SK-N-SH (cell line): ENCODE data around the gene KLK14. TPM values are rescaled to one million over a fixed set of nuclear protein-coding genes. Genes with fewer than 3 reads are reported as not detected.

Experiments
- CTCF ChIA-PET: fragments of 300-600, 350-600 bp; formaldehyde crosslinking; extraction: SDS; loops from one replicate; lab custom pipeline; 2021; lab: Yijun Ruan, JAX
- POLR2A ChIA-PET: fragments of 350-600 bp; sonication (Branson Sonifier 250); formaldehyde crosslinking; extraction: SDS; loops from one replicate; lab custom pipeline; 2020; ENCODE audit warnings: antibody characterized with exemption, inconsistent platforms; lab: Yijun Ruan, JAX
- DNase-seq: peaks from one replicate; pipeline ENCODE4 v3.0.0; 2012
- H2AFZ ChIP-seq: fragments of 200-600 bp; sonication (generic); 2 replicates; pipeline ENCODE4 v1.8.1; 2016; ENCODE audit warnings: antibody characterized with exemption, mild to moderate bottlenecking, low read depth
- H3F3A ChIP-seq: fragments of 200-600 bp; sonication (generic); replicated peaks from 2 replicates; pipeline ENCODE3; 2016; ENCODE audit warnings: antibody characterized with exemption, mild to moderate bottlenecking; ENCODE audit not compliant: insufficient read depth
- H3K27ac ChIP-seq, 2 experiments: fragments of 200-500 bp in 1 of 2; fragments of 200-600 bp in 1 of 2; sonication (Bioruptor generic) in 1 of 2; sonication (generic), shearing (Covaris generic) in 1 of 2; 2 replicates each; pipeline versions ENCODE4 v1.5.1 to v1.6.1; 2014 to 2016; ENCODE audit warnings: low read depth in 2 of 2, inconsistent platforms in 1 of 2, low read length in 1 of 2, mild to moderate bottlenecking in 1 of 2, mixed read lengths in 1 of 2
- H3K27me3 ChIP-seq: fragments of 200-600 bp; sonication (generic), shearing (Covaris generic); 2 replicates; pipeline ENCODE4 v1.6.1; 2016; ENCODE audit warnings: mixed run types; ENCODE audit not compliant: insufficient read depth
- H3K36me3 ChIP-seq, 2 experiments: fragments of 200-500 bp in 1 of 2; fragments of 200-600 bp in 1 of 2; sonication (Bioruptor generic) in 1 of 2; sonication (generic) in 1 of 2; replicated peaks in 1 of 2; 2 replicates each; pipeline versions ENCODE3 to v1.5.1; 2014 to 2016; ENCODE audit warnings: low read length in 1 of 2, mild to moderate bottlenecking in 1 of 2; ENCODE audit not compliant: insufficient read depth in 2 of 2, control insufficient read depth in 1 of 2
- H3K4me1 ChIP-seq, 2 experiments: fragments of 200-500 bp in 1 of 2; fragments of 200-600 bp in 1 of 2; sonication (Bioruptor generic) in 1 of 2; sonication (generic), shearing (Covaris generic) in 1 of 2; 2 replicates each; pipeline versions ENCODE4 v1.5.1 to v1.6.1; 2014 to 2016; ENCODE audit warnings: low read depth in 1 of 2, low read length in 1 of 2, mixed run types in 1 of 2; ENCODE audit not compliant: insufficient read depth in 2 of 2, control insufficient read depth in 1 of 2
- H3K4me2 ChIP-seq: fragments of 200-600 bp; sonication (generic), shearing (Covaris generic); 2 replicates; pipeline ENCODE4 v1.6.1; 2017; ENCODE audit warnings: mixed run types
- H3K4me3 ChIP-seq, 2 experiments: fragments of 200-500 bp in 1 of 2; fragments of 200-600 bp in 1 of 2; sonication (Bioruptor generic) in 1 of 2; sonication (generic), shearing (Covaris generic) in 1 of 2; 2 replicates each; pipeline versions ENCODE4 v1.5.1 to v1.8.1; 2014 to 2016; ENCODE audit warnings: low read depth in 2 of 2, inconsistent platforms in 1 of 2, low read length in 1 of 2, mild to moderate bottlenecking in 1 of 2, mixed read lengths in 1 of 2, moderate library complexity in 1 of 2
- H3K79me2 ChIP-seq: fragments of 200-600 bp; sonication (generic); 2 replicates; pipeline ENCODE4 v1.8.1; 2017; ENCODE audit warnings: mild to moderate bottlenecking; ENCODE audit not compliant: insufficient read depth
- H3K9ac ChIP-seq: fragments of 200-600 bp; sonication (generic); 2 replicates; pipeline ENCODE4 v1.6.1; 2017; ENCODE audit warnings: mixed run types
- H3K9me2 ChIP-seq: fragments of 200-600 bp; sonication (generic); 2 replicates; pipeline ENCODE4 v1.6.1; 2017; ENCODE audit warnings: mixed run types
- H3K9me3 ChIP-seq: fragments of 200-600 bp; sonication (generic); 2 replicates; pipeline ENCODE4 v1.6.1; 2017; ENCODE audit warnings: mixed run types, mild to moderate bottlenecking, moderate library complexity
- H4K20me1 ChIP-seq: fragments of 200-600 bp; sonication (generic); 2 replicates; pipeline ENCODE4 v1.6.1; 2017; ENCODE audit warnings: mild to moderate bottlenecking, mixed run types; ENCODE audit not compliant: insufficient read depth
- ELF1 ChIP-seq: IDR thresholded peaks from 2 replicates; pipeline ENCODE4 v1.4.0; 2012
- EZH2phosphoT487 ChIP-seq: fragments of 200-600 bp; sonication (generic); IDR thresholded peaks from 2 replicates; pipeline ENCODE4 v1.6.1; 2017; ENCODE audit warnings: low read depth, mixed run types, mild to moderate bottlenecking, antibody characterized with exemption, moderate library complexity, borderline replicate concordance
- FOXJ3 ChIP-seq: sonication (generic); formaldehyde crosslinking; IDR thresholded peaks from 2 replicates; pipeline ENCODE4 v1.5.1; 2020; ENCODE audit warnings: mild to moderate bottlenecking, missing genetic modification reagents
- GABPA ChIP-seq: IDR thresholded peaks from 2 replicates; pipeline ENCODE4 v1.4.0; 2012; ENCODE audit warnings: low read depth, mild to moderate bottlenecking
- IRF3 ChIP-seq: fragments of 150-350 bp; IDR thresholded peaks from 2 replicates; pipeline ENCODE4 v1.6.1; 2016; ENCODE audit warnings: mild to moderate bottlenecking, low read depth, low read length
- MAX ChIP-seq: IDR thresholded peaks from 2 replicates; pipeline ENCODE4 v1.4.0; 2012; ENCODE audit warnings: low read depth
- MXI1 ChIP-seq: IDR thresholded peaks from 2 replicates; pipeline ENCODE4 v1.6.1; 2012; ENCODE audit warnings: mild to moderate bottlenecking, low read depth, low read length, improper control_type of control experiment
- NFIC ChIP-seq: IDR thresholded peaks from 2 replicates; pipeline ENCODE4 v1.4.0; 2012; ENCODE audit warnings: borderline replicate concordance
- NRF1 ChIP-seq: IDR thresholded peaks from 2 replicates; pipeline ENCODE4 v1.6.1; 2012; ENCODE audit warnings: low read depth, mild to moderate bottlenecking, low read length
- POLR2AphosphoS5 ChIP-seq: IDR thresholded peaks from 2 replicates; pipeline ENCODE4 v1.6.1; 2012; ENCODE audit warnings: low read depth, low read length
- RCOR1 ChIP-seq: fragments of 150-350 bp; IDR thresholded peaks from 2 replicates; pipeline ENCODE4 v1.6.1; 2017; ENCODE audit warnings: antibody characterized with exemption, low read length
- REST ChIP-seq: IDR thresholded peaks from 2 replicates; pipeline ENCODE4 v1.6.1; 2012; ENCODE audit warnings: mild to moderate bottlenecking, low read depth, low read length, moderate library complexity
- SMC3 ChIP-seq: IDR thresholded peaks from 2 replicates; pipeline ENCODE4 v1.6.1; 2012; ENCODE audit warnings: low read depth, low read length, improper control_type of control experiment
- TCF12 ChIP-seq: IDR thresholded peaks from 2 replicates; pipeline ENCODE4 v1.4.0; 2012
- USF1 ChIP-seq: IDR thresholded peaks from 2 replicates; pipeline ENCODE4 v1.4.0; 2012; ENCODE audit warnings: low read depth, borderline replicate concordance
- YY1 ChIP-seq: IDR thresholded peaks from 2 replicates; pipeline ENCODE4 v1.4.0; 2012; ENCODE audit warnings: low read depth, mild to moderate bottlenecking
- ZBTB33 ChIP-seq: IDR thresholded peaks from 2 replicates; pipeline ENCODE4 v1.4.0; 2012; ENCODE audit warnings: low read depth, borderline replicate concordance
- WGBS: methylation state at CpG from one replicate; pipeline ENCODE4 v1.1.6; 2017; ENCODE audit warnings: low lambda C conversion rate; 5-methylcytosine and 5-hydroxymethylcytosine counted together
- polyA plus RNA-seq, 3 experiments: library from polyadenylated mRNA; depleted of rRNA; stranded (reverse); fragments of >200 nt; gene quantifications; 2 replicates each; pipeline ENCODE4 v1.2.3, GENCODE V29; 2012

The KLK14 gene
- polyA plus RNA-seq, 1 of the 3 experiments (the other 2 are of a cell fraction), result 0.26 TPM

GRCh38 chr19:51059715-51060114, 23.0 kb downstream of the KLK14 start:
- H3K9me2 ChIP-seq, result no peaks in the 10 kb centered on the region
- ChIA-PET CTCF (no interaction called here), POLR2A (no interaction called here)
- H3K27ac ChIP-seq, result no peak overlapping the region
- DNase-seq, result no peak
- H3K79me2 ChIP-seq, result no peaks in the 10 kb centered on the region
- H3K27me3 ChIP-seq, result peaks cover 38% of the 10 kb centered on the region; the same call in 1 of the 2 replicates
- no peaks in the 10 kb centered on the region for H3K36me3 ChIP-seq
- TF ChIP-seq NFIC (no peak), REST (no peak), EZH2phosphoT487 (no peak), MAX (no peak)
- no peaks in the 10 kb centered on the region for H4K20me1 ChIP-seq
- no peak overlapping the region for H3K4me3 ChIP-seq
- H2AFZ ChIP-seq, result no peak overlapping the region
- WGBS, result 0% methylated on average over 4 of the region's 7 CpGs
- H3F3A ChIP-seq, result no peaks in the 10 kb centered on the region
- H3K4me2 ChIP-seq, result no peak overlapping the region
- no peaks in the 10 kb centered on the region for H3K4me1 ChIP-seq
- no peaks in the 10 kb centered on the region for H3K9me3 ChIP-seq
- no peak overlapping the region for H3K9ac ChIP-seq

GRCh38 chr19:51055866-51056265, 26.8 kb downstream of the KLK14 start:
- CTCF ChIA-PET, result no interaction called here
- POLR2A ChIA-PET, result no interaction called here
- TF ChIP-seq GABPA (no peak), YY1 (no peak), RCOR1 (no peak), POLR2AphosphoS5 (no peak), REST (no peak), IRF3 (no peak), TCF12 (no peak), EZH2phosphoT487 (no peak), NRF1 (no peak), MXI1 (no peak), ZBTB33 (no peak), ELF1 (no peak), SMC3 (no peak), USF1 (no peak), FOXJ3 (CRISPR knock-in tag) (no peak)

More at GRCh38 chr19:51055866-51056265, 26.8 kb downstream of the KLK14 start:
- Histone ChIP-seq H3K36me3 (no peaks in the 10 kb centered on the region), H3K9ac (no peak overlapping the region), H3F3A (no peaks in the 10 kb centered on the region), H3K9me3 (no peaks in the 10 kb centered on the region), H2AFZ (no peak overlapping the region), H3K27ac (no peak overlapping the region), H3K4me1 (no peaks in the 10 kb centered on the region), H3K9me2 (no peaks in the 10 kb centered on the region), H3K4me3 (no peak overlapping the region), H3K79me2 (no peaks in the 10 kb centered on the region), H4K20me1 (no peaks in the 10 kb centered on the region), H3K27me3 (peaks cover 39% of the 10 kb centered on the region; the same call in 1 of the 2 replicates), H3K4me2 (no peak overlapping the region)
- no peak for DNase-seq
